ENCODE results near the gene TRIML1. TPM values are rescaled to one million over a fixed set of nuclear protein-coding genes. Genes with fewer than 3 reads are reported as not detected.

TRIML1 gene
- 0.26 TPM for polyA plus RNA-seq (2012; ENCODE audit: insufficient read length, low read depth)

GRCh38 chr4:188139141-188139540 lies at the start of gene TRIML1:
TSS of gene TRIML1 (plus strand) at chr4:188139441. CDS start at chr4:188139559, 118 bp downstream.
- TF ChIP-seq FOXP2 (optimal IDR thresholded peaks at IDR 0.05; ENCODE audit: borderline replicate concordance, extremely low read depth, extremely low read length, insufficient read depth) (no peak), SIN3A (IDR thresholded peaks at IDR 0.05; ENCODE audit: borderline replicate concordance, insufficient read depth, low read length) (no peak), REST (IDR thresholded peaks at IDR 0.05; ENCODE audit: insufficient read depth in 1 of 2, low read depth in 2 of 2, low read length in 2 of 2) (no peak)

- TF ChIP-seq SIN3A (IDR thresholded peaks at IDR 0.05; ENCODE audit: borderline replicate concordance, insufficient read depth, low read length), result no peak
- no peak for TF ChIP-seq TAF1 (IDR thresholded peaks at IDR 0.05; ENCODE audit: borderline replicate concordance, insufficient read depth, low read length)
- no peak for TF ChIP-seq REST (IDR thresholded peaks at IDR 0.05; ENCODE audit: insufficient read depth in 1 of 2, low read depth in 2 of 2, low read length in 2 of 2)
- TF ChIP-seq POLR2AphosphoS5 (IDR thresholded peaks at IDR 0.05; ENCODE audit: low read depth, low read length), result no peak
- TF ChIP-seq FOXP2 (optimal IDR thresholded peaks at IDR 0.05; ENCODE audit: borderline replicate concordance, extremely low read depth, extremely low read length, insufficient read depth), result no peak
Measured at GRCh38 chr4:188092824-188093223, 46.4 kb upstream of the TRIML1 start.

GRCh38 chr4:188106454-188106853 lies 32.8 kb upstream of the TRIML1 start:
- TF ChIP-seq POLR2AphosphoS5 (IDR thresholded peaks at IDR 0.05; ENCODE audit: low read depth, low read length), result no peak
- TF ChIP-seq FOXP2 (optimal IDR thresholded peaks at IDR 0.05; ENCODE audit: borderline replicate concordance, extremely low read depth, extremely low read length, insufficient read depth), result no peak
- TF ChIP-seq REST (IDR thresholded peaks at IDR 0.05; ENCODE audit: insufficient read depth in 1 of 2, low read depth in 2 of 2, low read length in 2 of 2), result no peak
- TF ChIP-seq TAF1 (IDR thresholded peaks at IDR 0.05; ENCODE audit: borderline replicate concordance, insufficient read depth, low read length), result no peak
- TF ChIP-seq SIN3A (IDR thresholded peaks at IDR 0.05; ENCODE audit: borderline replicate concordance, insufficient read depth, low read length), result no peak

- TF ChIP-seq TAF1 (IDR thresholded peaks at IDR 0.05; ENCODE audit: borderline replicate concordance, insufficient read depth, low read length) (0 out of 2 replicates have a peak, but pooled peaks have one; percentile 23), SIN3A (IDR thresholded peaks at IDR 0.05; ENCODE audit: borderline replicate concordance, insufficient read depth, low read length) (peak; percentile 50; the same call in 1 of the 2 replicates), REST (IDR thresholded peaks at IDR 0.05; ENCODE audit: insufficient read depth in 1 of 2, low read depth in 2 of 2, low read length in 2 of 2) (no peak), POLR2AphosphoS5 (IDR thresholded peaks at IDR 0.05; ENCODE audit: low read depth, low read length) (no peak), FOXP2 (optimal IDR thresholded peaks at IDR 0.05; ENCODE audit: borderline replicate concordance, extremely low read depth, extremely low read length, insufficient read depth) (no peak)
Measured at GRCh38 chr4:188107931-188108843, 31.1 kb upstream of the TRIML1 start.

All from PFSK-1 (cell line).